ENCODE data around the gene AOPEP. TPM values are rescaled to one million over a fixed set of nuclear protein-coding genes. Genes with fewer than 3 reads are reported as not detected.

AOPEP gene
- total and polyA plus RNA-seq, 2 donors (not counting 3 experiments of a cell fraction or from before 2014, with no cell fraction given): 20.2 to 41.6 TPM

DNA sequence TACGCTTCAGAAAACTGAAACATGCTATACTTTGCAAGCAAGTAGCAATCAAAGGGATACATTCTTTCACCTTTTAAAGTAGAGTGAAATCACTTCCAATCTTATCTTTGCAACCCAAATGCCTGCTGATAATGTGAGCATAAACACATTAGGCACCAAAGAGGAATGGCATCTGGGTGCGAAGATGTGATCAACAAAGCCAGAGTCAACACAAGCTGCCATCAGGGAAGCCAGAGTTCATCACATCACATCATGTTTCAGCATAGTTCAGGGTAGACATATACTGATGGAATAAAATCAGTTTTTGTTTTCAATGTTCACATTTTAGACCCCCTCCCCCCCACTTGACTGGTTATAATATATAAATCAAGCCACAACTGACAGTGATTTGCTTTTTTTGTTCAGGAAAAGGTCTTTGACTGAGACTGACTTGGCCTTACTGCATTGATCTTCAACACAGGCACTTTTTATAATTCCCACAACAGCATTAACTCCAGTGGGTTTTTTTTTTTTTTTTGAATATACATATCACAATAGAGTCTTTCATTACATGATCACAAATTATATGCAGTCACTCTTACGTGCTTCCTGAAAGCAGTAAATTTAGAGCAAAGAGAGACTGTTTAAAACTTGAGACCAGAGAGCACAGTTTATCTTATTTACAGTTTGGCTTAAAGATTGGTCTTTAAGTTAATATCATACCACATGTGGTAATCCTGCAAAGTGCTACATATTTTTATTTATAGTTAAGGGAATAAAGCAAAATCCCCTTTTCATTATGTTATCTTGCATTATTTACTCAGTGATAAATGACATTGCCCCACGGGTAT lies 20.3 kb downstream of the AOPEP start:
- Histone ChIP-seq H4K20me1 (replicated peaks; ENCODE audit: control insufficient read depth, extremely low read depth, insufficient read depth, low read length) (no peaks in the 10 kb centered on the region), H3K27ac (ENCODE audit: insufficient read depth, low read depth, low read length) (no peak overlapping the region), H3K4me1 (ENCODE audit: control insufficient read depth, extremely low read depth, insufficient read depth, low read length) (peaks cover 10% of the 10 kb centered on the region), H3K27me3 (ENCODE audit: control insufficient read depth in 2 of 2, insufficient read depth in 2 of 2, low read length in 2 of 2) (no peaks in the 10 kb centered on the region), H3K9me1 (replicated peaks; ENCODE audit: control insufficient read depth, extremely low read depth, insufficient read depth, low read length) (no peaks in the 10 kb centered on the region), H3K79me2 (ENCODE audit: control insufficient read depth, insufficient read depth, low read length) (no peaks in the 10 kb centered on the region), H2AFZ (ENCODE audit: low read depth, low read length) (no peak overlapping the region), H3K9ac (replicated peaks; ENCODE audit: extremely low read depth, insufficient read depth, low read length) (no peak overlapping the region), H3K36me3 (ENCODE audit: control insufficient read depth in 2 of 2, extremely low read depth in 1 of 2, insufficient read depth in 2 of 2, low read length in 2 of 2) (no peaks in the 10 kb centered on the region), H3K9me3 (replicated peaks; ENCODE audit: control insufficient read depth, insufficient read depth, low read length) (no peaks in the 10 kb centered on the region), H3K4me3 (replicated peaks in 1 of 3; ENCODE audit: insufficient read depth in 1 of 3, low read depth in 1 of 3, low read length in 3 of 3) (no peak overlapping the region), H3K4me2 (ENCODE audit: insufficient read depth, low read length) (no peak overlapping the region)
- DNase-seq (ENCODE audit: low read depth, low spot score) (peak; percentile 17), FAIRE-seq (no peak)
- dilution Hi-C loops (cut with MboI; ENCODE audit: extremely low pct_ligation_motif_present, low sequenced_read_pairs): no loop called here
- no TSS peak for BruUV-seq (replicated peaks)
- CTCF ChIA-PET: interaction anchor here (0.6 to 0.8 kb wide), 2 partner anchors 381 to 1407 kb away, joined by 3 read pairs; no protein-coding TSS in a partner anchor
- POLR2A ChIA-PET: interaction anchor here (0.6 kb wide), 1 partner anchor 21 kb away, joined by 4 read pairs; no protein-coding TSS in a partner anchor
- TF ChIP-seq CTCF (IDR thresholded peaks at IDR 0.05; ENCODE audit: extremely low read depth in 1 of 2, insufficient read depth in 1 of 2, low read depth in 1 of 2, low read length in 2 of 2): no peak
- TF ChIP-seq POLR2A (IDR thresholded peaks at IDR 0.05; ENCODE audit: low read depth, low read length): no peak
- TF ChIP-seq GATA2 (IDR thresholded peaks at IDR 0.05; ENCODE audit: insufficient read depth, insufficient read length, low read depth, low read length): no peak
- no peak for TF ChIP-seq POLR2AphosphoS5 (IDR thresholded peaks at IDR 0.05; ENCODE audit: insufficient read depth, low read depth, low read length)
- no peak for TF ChIP-seq JUN (IDR thresholded peaks at IDR 0.05; ENCODE audit: borderline replicate concordance, insufficient read depth, insufficient read length, low read depth)
- TF ChIP-seq EZH2 (IDR thresholded peaks at IDR 0.05; ENCODE audit: borderline replicate concordance, low read depth, low read length, severe bottlenecking): no peak
- TF ChIP-seq MYC (IDR thresholded peaks at IDR 0.05; ENCODE audit: low read depth, low read length): no peak
- no peak for TF ChIP-seq FOS (IDR thresholded peaks at IDR 0.05; ENCODE audit: borderline replicate concordance, insufficient read depth, low read length)
- TF ChIP-seq MAX (IDR thresholded peaks at IDR 0.05; ENCODE audit: insufficient read depth, insufficient read length): no peak
- intact Hi-C loops (cut with micrococcal nuclease): no loop called here

Data from endothelial cell of umbilical vein (primary cell).